ENCODE results near the gene C1orf226.

Gene C1orf226

GRCh38 chr1:162370161-162370560 lies 11.4 kb upstream of the C1orf226 start (continued):
- TF ChIP-seq TSHZ2 (CRISPR knock-in tag; IDR thresholded peaks at IDR 0.05) (no peak), ZNF8 (CRISPR knock-in tag; IDR thresholded peaks at IDR 0.05) (no peak), OSR1 (CRISPR knock-in tag; IDR thresholded peaks at IDR 0.05) (no peak), ISL1 (CRISPR knock-in tag; IDR thresholded peaks at IDR 0.05) (no peak), SNAI2 (CRISPR knock-in tag; IDR thresholded peaks at IDR 0.05) (no peak), TOX (CRISPR knock-in tag; IDR thresholded peaks at IDR 0.05; ENCODE audit: borderline replicate concordance) (no peak)

- ATAC-seq = no peak
- TF ChIP-seq PPARA (CRISPR knock-in tag; IDR thresholded peaks at IDR 0.05; ENCODE audit: borderline replicate concordance) (no peak), TSHZ2 (CRISPR knock-in tag; IDR thresholded peaks at IDR 0.05) (no peak), PATZ1 (CRISPR knock-in tag; IDR thresholded peaks at IDR 0.05; ENCODE audit: borderline replicate concordance) (no peak), ISL1 (CRISPR knock-in tag; IDR thresholded peaks at IDR 0.05) (no peak), ZNF565 (CRISPR knock-in tag; conservative IDR thresholded peaks at IDR 0.05; ENCODE audit: low read depth) (no peak), GLIS3 (CRISPR knock-in tag; IDR thresholded peaks at IDR 0.05) (no peak), ESRRG (CRISPR knock-in tag; IDR thresholded peaks at IDR 0.05) (no peak), CSRNP3 (CRISPR knock-in tag; IDR thresholded peaks at IDR 0.05) (no peak), BACH2 (CRISPR knock-in tag; IDR thresholded peaks at IDR 0.05; ENCODE audit: borderline replicate concordance) (no peak), ZFP3 (CRISPR knock-in tag; IDR thresholded peaks at IDR 0.05) (no peak), RARB (CRISPR knock-in tag; IDR thresholded peaks at IDR 0.05) (no peak), OSR1 (CRISPR knock-in tag; IDR thresholded peaks at IDR 0.05) (no peak), TCF4 (CRISPR knock-in tag; IDR thresholded peaks at IDR 0.05; ENCODE audit: borderline replicate concordance) (no peak)
Observed at GRCh38 chr1:162370721-162371120, 10.8 kb upstream of the C1orf226 start.

GRCh38 chr1:162371611-162372010 lies 9.9 kb upstream of the C1orf226 start:
- TF ChIP-seq OSR1 (CRISPR knock-in tag; IDR thresholded peaks at IDR 0.05) = no peak
- TF ChIP-seq TCF4 (CRISPR knock-in tag; IDR thresholded peaks at IDR 0.05; ENCODE audit: borderline replicate concordance) = no peak
- no peak for TF ChIP-seq RARB (CRISPR knock-in tag; IDR thresholded peaks at IDR 0.05)
- no peak for TF ChIP-seq ZFP3 (CRISPR knock-in tag; IDR thresholded peaks at IDR 0.05)
- no peak for TF ChIP-seq CSDC2 (CRISPR knock-in tag; IDR thresholded peaks at IDR 0.05)
- no peak for TF ChIP-seq PATZ1 (CRISPR knock-in tag; IDR thresholded peaks at IDR 0.05; ENCODE audit: borderline replicate concordance)
- TF ChIP-seq ZNF8 (CRISPR knock-in tag; IDR thresholded peaks at IDR 0.05) = no peak
- no peak for TF ChIP-seq TSHZ2 (CRISPR knock-in tag; IDR thresholded peaks at IDR 0.05)
- TF ChIP-seq TOX (CRISPR knock-in tag; IDR thresholded peaks at IDR 0.05; ENCODE audit: borderline replicate concordance) = no peak
- no peak for TF ChIP-seq BACH2 (CRISPR knock-in tag; IDR thresholded peaks at IDR 0.05; ENCODE audit: borderline replicate concordance)
- TF ChIP-seq ESRRG (CRISPR knock-in tag; IDR thresholded peaks at IDR 0.05) = no peak
- TF ChIP-seq ZFP30 (CRISPR knock-in tag; IDR thresholded peaks at IDR 0.05) = no peak
- TF ChIP-seq ISL1 (CRISPR knock-in tag; IDR thresholded peaks at IDR 0.05) = no peak
- TF ChIP-seq PPARA (CRISPR knock-in tag; IDR thresholded peaks at IDR 0.05; ENCODE audit: borderline replicate concordance) = no peak
- TF ChIP-seq CREB5 (CRISPR knock-in tag; IDR thresholded peaks at IDR 0.05; ENCODE audit: low read depth) = no peak
- TF ChIP-seq ARNTL (CRISPR knock-in tag; IDR thresholded peaks at IDR 0.05; ENCODE audit: borderline replicate concordance, low read depth) = no peak
- no peak for TF ChIP-seq ZNF70 (CRISPR knock-in tag; IDR thresholded peaks at IDR 0.05)
- TF ChIP-seq ZC3H10 (CRISPR knock-in tag; IDR thresholded peaks at IDR 0.05) = no peak
- ATAC-seq = no peak; the same call in 2 of the 3 replicates

Measured in SK-N-SH treated with all-trans-retinoic acid at 6 μM for 48 hours (cell line).